H1 (cell line): Measurements from ENCODE around the gene VIPR2.
"Not testable (repeated sequence)": the region's sequence is repeated elsewhere in the genome, so short reads cannot be mapped to it uniquely, and the experiment has no call there.

Experiments
- BCL11A ChIP-seq, 2 experiments: IDR thresholded peaks; one replicate each; pipeline ENCODE4 v1.6.1; 2011; ENCODE audit warnings: low read depth in 2 of 2, low read length in 2 of 2, mild to moderate bottlenecking in 2 of 2
- BRCA1 ChIP-seq: IDR thresholded peaks from 2 replicates; pipeline ENCODE4 v1.6.1; 2012; ENCODE audit warnings: low read depth, low read length, improper control_type of control experiment
- FOSL1 ChIP-seq: IDR thresholded peaks from 2 replicates; pipeline ENCODE4 v1.6.1; 2011; ENCODE audit warnings: mild to moderate bottlenecking, low read depth, low read length, moderate library complexity; ENCODE audit not compliant: insufficient read depth
- POLR2A ChIP-seq, 2 experiments: IDR thresholded peaks; 1 replicate in 1 of 2; 2 replicates in 1 of 2; pipeline ENCODE4 v1.6.1; 2011; ENCODE audit warnings: low read depth in 2 of 2, low read length in 2 of 2, mild to moderate bottlenecking in 2 of 2; ENCODE audit errors: control extremely low read depth in 1 of 2
- SIRT6 ChIP-seq: IDR thresholded peaks from one replicate; pipeline ENCODE4 v1.7.1; 2012; ENCODE audit warnings: low read length, inconsistent platforms
- TF ChIP-seq, protein P1 (sequence below), 3 experiments: IDR thresholded peaks; 1 replicate in 2 of 3; 2 replicates in 1 of 3; pipeline versions ENCODE4 v1.5.1 to v1.6.1; 2011; ENCODE audit warnings: low read length in 3 of 3, mild to moderate bottlenecking in 3 of 3, inconsistent platforms in 2 of 3, low read depth in 1 of 3, moderate library complexity in 1 of 3; ENCODE audit not compliant: insufficient read depth in 1 of 3; ENCODE audit errors: control extremely low read depth in 1 of 3
- TF ChIP-seq, protein P2 (sequence below): IDR thresholded peaks from 2 replicates; pipeline ENCODE4 v1.6.1; 2012; ENCODE audit warnings: inconsistent platforms
- TF ChIP-seq, protein P3 (sequence below): IDR thresholded peaks from 2 replicates; pipeline ENCODE4 v1.6.1; 2011; ENCODE audit warnings: low read depth, mild to moderate bottlenecking, low read length; ENCODE audit not compliant: insufficient read depth

DNA sequence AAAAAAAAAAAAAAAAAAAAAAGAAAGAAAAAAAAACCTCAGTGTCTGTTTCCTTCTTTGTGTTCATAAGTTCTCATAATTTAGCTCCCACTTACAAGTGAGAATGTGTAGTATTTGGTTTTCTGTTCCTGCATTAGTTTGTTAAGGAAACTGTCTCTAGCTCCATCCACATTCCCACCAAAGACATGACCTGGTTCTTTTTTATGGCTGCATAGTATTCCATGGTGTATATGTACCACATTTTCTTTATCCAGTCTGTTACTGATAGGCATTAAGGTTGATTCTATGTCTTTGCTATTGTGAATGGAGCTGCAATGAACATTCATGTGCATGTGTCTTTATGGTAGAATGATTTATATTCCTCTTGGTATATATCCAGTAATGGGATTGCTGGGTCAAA is 21.4 kb downstream of the VIPR2 start:
- TF ChIP-seq, protein P1, sequence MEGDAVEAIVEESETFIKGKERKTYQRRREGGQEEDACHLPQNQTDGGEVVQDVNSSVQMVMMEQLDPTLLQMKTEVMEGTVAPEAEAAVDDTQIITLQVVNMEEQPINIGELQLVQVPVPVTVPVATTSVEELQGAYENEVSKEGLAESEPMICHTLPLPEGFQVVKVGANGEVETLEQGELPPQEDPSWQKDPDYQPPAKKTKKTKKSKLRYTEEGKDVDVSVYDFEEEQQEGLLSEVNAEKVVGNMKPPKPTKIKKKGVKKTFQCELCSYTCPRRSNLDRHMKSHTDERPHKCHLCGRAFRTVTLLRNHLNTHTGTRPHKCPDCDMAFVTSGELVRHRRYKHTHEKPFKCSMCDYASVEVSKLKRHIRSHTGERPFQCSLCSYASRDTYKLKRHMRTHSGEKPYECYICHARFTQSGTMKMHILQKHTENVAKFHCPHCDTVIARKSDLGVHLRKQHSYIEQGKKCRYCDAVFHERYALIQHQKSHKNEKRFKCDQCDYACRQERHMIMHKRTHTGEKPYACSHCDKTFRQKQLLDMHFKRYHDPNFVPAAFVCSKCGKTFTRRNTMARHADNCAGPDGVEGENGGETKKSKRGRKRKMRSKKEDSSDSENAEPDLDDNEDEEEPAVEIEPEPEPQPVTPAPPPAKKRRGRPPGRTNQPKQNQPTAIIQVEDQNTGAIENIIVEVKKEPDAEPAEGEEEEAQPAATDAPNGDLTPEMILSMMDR (IDR thresholded peaks at IDR 0.05; ENCODE audit: control extremely low read depth in 1 of 3, insufficient read depth in 1 of 3, low read depth in 1 of 3, low read length in 3 of 3) = not testable (repeated sequence)
- TF ChIP-seq BRCA1; BCL11A (IDR thresholded peaks at IDR 0.05; ENCODE audit: low read depth in 2 of 2, low read length in 2 of 2); FOSL1; SIRT6; POLR2A (IDR thresholded peaks at IDR 0.05; ENCODE audit: control extremely low read depth in 1 of 2, low read depth in 2 of 2, low read length in 2 of 2): not testable (repeated sequence)
- TF ChIP-seq, protein P2, sequence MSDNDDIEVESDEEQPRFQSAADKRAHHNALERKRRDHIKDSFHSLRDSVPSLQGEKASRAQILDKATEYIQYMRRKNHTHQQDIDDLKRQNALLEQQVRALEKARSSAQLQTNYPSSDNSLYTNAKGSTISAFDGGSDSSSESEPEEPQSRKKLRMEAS = not testable (repeated sequence)
- TF ChIP-seq, protein P3, sequence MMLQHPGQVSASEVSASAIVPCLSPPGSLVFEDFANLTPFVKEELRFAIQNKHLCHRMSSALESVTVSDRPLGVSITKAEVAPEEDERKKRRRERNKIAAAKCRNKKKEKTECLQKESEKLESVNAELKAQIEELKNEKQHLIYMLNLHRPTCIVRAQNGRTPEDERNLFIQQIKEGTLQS = not testable (repeated sequence)
